SK-N-SH treated with all-trans-retinoic acid at 6 μM for 48 hours (cell line): ENCODE data around the gene DNAJB2.

Source experiments
- ATAC-seq: fragments of 200-7000 bp; cut with Tn5 transposase; 3 replicates; pipeline ENCODE4 v1.9.1; 2020; ENCODE audit warnings: mild to moderate bottlenecking, moderate library complexity
- ARNTL ChIP-seq: fragments of 450-650 bp; formaldehyde crosslinking; IDR thresholded peaks from 2 replicates; pipeline ENCODE4 v1.5.0; 2020; ENCODE audit warnings: low read depth, mild to moderate bottlenecking, moderate library complexity, borderline replicate concordance
- BACH2 ChIP-seq: fragments of 250-450 bp; sonication (Bioruptor Pico); IDR thresholded peaks from 2 replicates; pipeline ENCODE4 v1.9.0; 2021; ENCODE audit warnings: mild to moderate bottlenecking, borderline replicate concordance
- CSDC2 ChIP-seq: fragments of 250-450 bp; sonication (Bioruptor Pico); IDR thresholded peaks from 2 replicates; pipeline ENCODE4 v1.5.0; 2020; ENCODE audit warnings: mild to moderate bottlenecking, moderate library complexity
- ESRRG ChIP-seq: fragments of 250-450 bp; sonication (Bioruptor Pico); IDR thresholded peaks from 2 replicates; pipeline ENCODE4 v1.6.1; 2021; ENCODE audit warnings: mild to moderate bottlenecking
- GLIS3 ChIP-seq: fragments of 250-450 bp; sonication (Bioruptor Pico); IDR thresholded peaks from 2 replicates; pipeline ENCODE4 v1.5.0; 2020; ENCODE audit warnings: mild to moderate bottlenecking, moderate library complexity
- ISL1 ChIP-seq: fragments of 250-450 bp; sonication (Bioruptor Pico); IDR thresholded peaks from 2 replicates; pipeline ENCODE4 v2.1.2; 2022; ENCODE audit warnings: mild to moderate bottlenecking, moderate library complexity
- OSR1 ChIP-seq: fragments of 250-450 bp; sonication (Bioruptor Pico); IDR thresholded peaks from 2 replicates; pipeline ENCODE4 v1.8.0; 2022; ENCODE audit warnings: moderate library complexity, mild to moderate bottlenecking, inconsistent platforms
- PPARA ChIP-seq: fragments of 250-450 bp; sonication (Bioruptor Pico); IDR thresholded peaks from 2 replicates; pipeline ENCODE4 v1.5.0; 2020; ENCODE audit warnings: mild to moderate bottlenecking, borderline replicate concordance
- RARB ChIP-seq: fragments of 250-450 bp; sonication (Bioruptor Pico); IDR thresholded peaks from 2 replicates; pipeline ENCODE4 v1.8.0; 2021; ENCODE audit warnings: mild to moderate bottlenecking, moderate library complexity
- SNAI2 ChIP-seq: fragments of 250-450 bp; sonication (Bioruptor Pico); IDR thresholded peaks from 2 replicates; pipeline ENCODE4 v1.5.0; 2020; ENCODE audit warnings: mild to moderate bottlenecking, moderate library complexity
- TCF4 ChIP-seq: fragments of 250-450 bp; sonication (Bioruptor Pico); IDR thresholded peaks from 2 replicates; pipeline ENCODE4 v1.8.0; 2021; ENCODE audit warnings: mild to moderate bottlenecking, moderate library complexity, borderline replicate concordance
- TOX ChIP-seq: fragments of 250-450 bp; sonication (Bioruptor Pico); IDR thresholded peaks from 2 replicates; pipeline ENCODE4 v1.8.0; 2021; ENCODE audit warnings: mild to moderate bottlenecking, moderate library complexity, borderline replicate concordance
- ZC3H10 ChIP-seq: fragments of 250-450 bp; sonication (Bioruptor Pico); IDR thresholded peaks from 2 replicates; pipeline ENCODE4 v1.5.1; 2021; ENCODE audit warnings: mild to moderate bottlenecking, moderate library complexity
- ZFP3 ChIP-seq: fragments of 250-450 bp; sonication (Bioruptor Pico); IDR thresholded peaks from 2 replicates; pipeline ENCODE4 v1.5.0; 2020; ENCODE audit warnings: mild to moderate bottlenecking, moderate library complexity
- ZFP30 ChIP-seq: fragments of 450-650 bp; formaldehyde crosslinking; IDR thresholded peaks from 2 replicates; pipeline ENCODE4 v1.5.0; 2022; ENCODE audit warnings: mild to moderate bottlenecking, moderate library complexity
- ZNF565 ChIP-seq: fragments of 450-650 bp; formaldehyde crosslinking; conservative IDR thresholded peaks from 2 replicates; pipeline ENCODE4 v1.5.0; 2020; ENCODE audit warnings: low read depth, mild to moderate bottlenecking, moderate library complexity
- ZNF70 ChIP-seq: fragments of 450-650 bp; formaldehyde crosslinking; IDR thresholded peaks from 2 replicates; pipeline ENCODE4 v1.5.0; 2020; ENCODE audit warnings: mild to moderate bottlenecking, moderate library complexity
- TF ChIP-seq, protein P1 (sequence below): fragments of 250-450 bp; sonication (Bioruptor Pico); IDR thresholded peaks from 2 replicates; pipeline ENCODE4 v1.5.1; 2021; ENCODE audit warnings: mild to moderate bottlenecking, moderate library complexity
- TF ChIP-seq, protein P2 (sequence below): fragments of 250-450 bp; sonication (Bioruptor Pico); IDR thresholded peaks from 2 replicates; pipeline ENCODE4 v1.5.0; 2020; ENCODE audit warnings: mild to moderate bottlenecking, moderate library complexity
- TF ChIP-seq, protein P3 (sequence below): fragments of 250-450 bp; sonication (Bioruptor Pico); IDR thresholded peaks from 2 replicates; pipeline ENCODE4 v1.8.0; 2021; ENCODE audit warnings: low read depth, mild to moderate bottlenecking, moderate library complexity, borderline replicate concordance
- TF ChIP-seq, protein P4 (sequence below): fragments of 250-450 bp; sonication (Bioruptor Pico); IDR thresholded peaks from 2 replicates; pipeline ENCODE4 v1.5.1; 2020; ENCODE audit warnings: low read depth, mild to moderate bottlenecking, moderate library complexity
- TF ChIP-seq, protein P5 (sequence below): fragments of 250-450 bp; sonication (Bioruptor Pico); IDR thresholded peaks from 2 replicates; pipeline ENCODE4 v1.8.0; 2020; ENCODE audit warnings: mild to moderate bottlenecking, moderate library complexity, borderline replicate concordance

Gene DNAJB2

DNA sequence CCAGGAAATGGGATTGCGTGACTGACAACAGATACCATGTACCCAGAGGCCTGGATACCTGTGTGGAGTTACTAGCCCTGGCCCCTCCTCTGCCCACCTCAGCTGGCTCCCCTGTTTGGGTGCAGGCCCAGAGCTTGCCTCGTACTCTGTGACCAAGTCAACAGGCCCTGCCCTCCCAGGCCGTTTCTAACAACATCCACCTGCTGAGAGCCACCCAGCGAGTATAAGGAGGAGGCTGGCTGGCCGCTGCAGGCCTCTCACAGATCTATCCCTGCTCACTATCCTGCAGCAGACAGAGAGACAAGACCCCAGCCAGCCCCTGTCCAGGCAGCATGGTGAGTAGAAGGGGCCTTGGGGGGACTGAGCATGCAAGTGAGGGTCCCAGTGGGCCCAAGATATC is 12.9 kb upstream of the DNAJB2 start (continued):
- TF ChIP-seq RARB (CRISPR knock-in tag) (no peak), PPARA (CRISPR knock-in tag) (no peak), ZNF70 (CRISPR knock-in tag) (no peak), ZFP3 (CRISPR knock-in tag) (no peak), CSDC2 (no peak), BACH2 (CRISPR knock-in tag) (no peak), ISL1 (CRISPR knock-in tag) (no peak), TOX (CRISPR knock-in tag) (no peak)
- TF ChIP-seq, protein P1, sequence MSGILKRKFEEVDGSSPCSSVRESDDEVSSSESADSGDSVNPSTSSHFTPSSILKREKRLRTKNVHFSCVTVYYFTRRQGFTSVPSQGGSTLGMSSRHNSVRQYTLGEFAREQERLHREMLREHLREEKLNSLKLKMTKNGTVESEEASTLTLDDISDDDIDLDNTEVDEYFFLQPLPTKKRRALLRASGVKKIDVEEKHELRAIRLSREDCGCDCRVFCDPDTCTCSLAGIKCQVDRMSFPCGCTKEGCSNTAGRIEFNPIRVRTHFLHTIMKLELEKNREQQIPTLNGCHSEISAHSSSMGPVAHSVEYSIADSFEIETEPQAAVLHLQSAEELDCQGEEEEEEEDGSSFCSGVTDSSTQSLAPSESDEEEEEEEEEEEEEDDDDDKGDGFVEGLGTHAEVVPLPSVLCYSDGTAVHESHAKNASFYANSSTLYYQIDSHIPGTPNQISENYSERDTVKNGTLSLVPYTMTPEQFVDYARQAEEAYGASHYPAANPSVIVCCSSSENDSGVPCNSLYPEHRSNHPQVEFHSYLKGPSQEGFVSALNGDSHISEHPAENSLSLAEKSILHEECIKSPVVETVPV (CRISPR knock-in tag), result no peak
- TF ChIP-seq, protein P2, sequence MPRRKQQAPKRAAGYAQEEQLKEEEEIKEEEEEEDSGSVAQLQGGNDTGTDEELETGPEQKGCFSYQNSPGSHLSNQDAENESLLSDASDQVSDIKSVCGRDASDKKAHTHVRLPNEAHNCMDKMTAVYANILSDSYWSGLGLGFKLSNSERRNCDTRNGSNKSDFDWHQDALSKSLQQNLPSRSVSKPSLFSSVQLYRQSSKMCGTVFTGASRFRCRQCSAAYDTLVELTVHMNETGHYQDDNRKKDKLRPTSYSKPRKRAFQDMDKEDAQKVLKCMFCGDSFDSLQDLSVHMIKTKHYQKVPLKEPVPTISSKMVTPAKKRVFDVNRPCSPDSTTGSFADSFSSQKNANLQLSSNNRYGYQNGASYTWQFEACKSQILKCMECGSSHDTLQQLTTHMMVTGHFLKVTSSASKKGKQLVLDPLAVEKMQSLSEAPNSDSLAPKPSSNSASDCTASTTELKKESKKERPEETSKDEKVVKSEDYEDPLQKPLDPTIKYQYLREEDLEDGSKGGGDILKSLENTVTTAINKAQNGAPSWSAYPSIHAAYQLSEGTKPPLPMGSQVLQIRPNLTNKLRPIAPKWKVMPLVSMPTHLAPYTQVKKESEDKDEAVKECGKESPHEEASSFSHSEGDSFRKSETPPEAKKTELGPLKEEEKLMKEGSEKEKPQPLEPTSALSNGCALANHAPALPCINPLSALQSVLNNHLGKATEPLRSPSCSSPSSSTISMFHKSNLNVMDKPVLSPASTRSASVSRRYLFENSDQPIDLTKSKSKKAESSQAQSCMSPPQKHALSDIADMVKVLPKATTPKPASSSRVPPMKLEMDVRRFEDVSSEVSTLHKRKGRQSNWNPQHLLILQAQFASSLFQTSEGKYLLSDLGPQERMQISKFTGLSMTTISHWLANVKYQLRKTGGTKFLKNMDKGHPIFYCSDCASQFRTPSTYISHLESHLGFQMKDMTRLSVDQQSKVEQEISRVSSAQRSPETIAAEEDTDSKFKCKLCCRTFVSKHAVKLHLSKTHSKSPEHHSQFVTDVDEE, result no peak

DNA sequence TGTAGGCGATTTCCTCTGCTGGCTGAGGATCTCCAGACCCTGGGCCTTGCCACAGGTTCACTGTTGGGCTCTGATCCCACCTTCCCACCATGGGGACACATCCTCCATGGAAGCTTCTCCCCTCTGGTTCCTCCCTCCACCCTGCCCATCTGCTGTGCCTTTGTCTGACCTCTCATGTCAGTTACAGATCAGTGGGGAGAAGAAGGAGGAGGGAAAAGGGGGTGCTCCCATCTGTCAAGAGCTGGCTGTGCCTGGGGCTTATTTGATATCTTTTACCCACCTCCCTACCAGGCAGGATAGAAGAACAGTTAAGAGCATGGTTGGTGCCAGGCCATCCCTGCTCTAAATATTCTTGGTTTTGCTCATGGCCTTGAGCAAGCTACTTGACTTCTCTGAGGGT is 12.3 kb upstream of the DNAJB2 start:
- TF ChIP-seq ZC3H10 (CRISPR knock-in tag) (no peak), GLIS3 (CRISPR knock-in tag) (no peak), ZNF565 (CRISPR knock-in tag) (no peak), BACH2 (CRISPR knock-in tag) (no peak), CSDC2 (no peak), RARB (CRISPR knock-in tag) (no peak), SNAI2 (CRISPR knock-in tag) (no peak), ZNF70 (CRISPR knock-in tag) (no peak), OSR1 (no peak), TOX (CRISPR knock-in tag) (no peak), TCF4 (CRISPR knock-in tag) (no peak), ZFP30 (CRISPR knock-in tag) (no peak), ARNTL (no peak), ZFP3 (CRISPR knock-in tag) (no peak), ESRRG (CRISPR knock-in tag) (no peak), PPARA (CRISPR knock-in tag) (no peak)
- TF ChIP-seq, protein P3, sequence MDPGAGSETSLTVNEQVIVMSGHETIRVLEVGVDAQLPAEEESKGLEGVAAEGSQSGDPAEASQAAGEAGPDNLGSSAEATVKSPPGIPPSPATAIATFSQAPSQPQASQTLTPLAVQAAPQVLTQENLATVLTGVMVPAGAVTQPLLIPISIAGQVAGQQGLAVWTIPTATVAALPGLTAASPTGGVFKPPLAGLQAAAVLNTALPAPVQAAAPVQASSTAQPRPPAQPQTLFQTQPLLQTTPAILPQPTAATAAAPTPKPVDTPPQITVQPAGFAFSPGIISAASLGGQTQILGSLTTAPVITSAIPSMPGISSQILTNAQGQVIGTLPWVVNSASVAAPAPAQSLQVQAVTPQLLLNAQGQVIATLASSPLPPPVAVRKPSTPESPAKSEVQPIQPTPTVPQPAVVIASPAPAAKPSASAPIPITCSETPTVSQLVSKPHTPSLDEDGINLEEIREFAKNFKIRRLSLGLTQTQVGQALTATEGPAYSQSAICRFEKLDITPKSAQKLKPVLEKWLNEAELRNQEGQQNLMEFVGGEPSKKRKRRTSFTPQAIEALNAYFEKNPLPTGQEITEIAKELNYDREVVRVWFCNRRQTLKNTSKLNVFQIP, result no peak
- TF ChIP-seq, protein P4, sequence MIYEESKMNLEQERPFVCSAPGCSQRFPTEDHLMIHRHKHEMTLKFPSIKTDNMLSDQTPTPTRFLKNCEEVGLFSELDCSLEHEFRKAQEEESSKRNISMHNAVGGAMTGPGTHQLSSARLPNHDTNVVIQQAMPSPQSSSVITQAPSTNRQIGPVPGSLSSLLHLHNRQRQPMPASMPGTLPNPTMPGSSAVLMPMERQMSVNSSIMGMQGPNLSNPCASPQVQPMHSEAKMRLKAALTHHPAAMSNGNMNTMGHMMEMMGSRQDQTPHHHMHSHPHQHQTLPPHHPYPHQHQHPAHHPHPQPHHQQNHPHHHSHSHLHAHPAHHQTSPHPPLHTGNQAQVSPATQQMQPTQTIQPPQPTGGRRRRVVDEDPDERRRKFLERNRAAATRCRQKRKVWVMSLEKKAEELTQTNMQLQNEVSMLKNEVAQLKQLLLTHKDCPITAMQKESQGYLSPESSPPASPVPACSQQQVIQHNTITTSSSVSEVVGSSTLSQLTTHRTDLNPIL, result no peak
- TF ChIP-seq, protein P2, result no peak
- TF ChIP-seq, protein P5, sequence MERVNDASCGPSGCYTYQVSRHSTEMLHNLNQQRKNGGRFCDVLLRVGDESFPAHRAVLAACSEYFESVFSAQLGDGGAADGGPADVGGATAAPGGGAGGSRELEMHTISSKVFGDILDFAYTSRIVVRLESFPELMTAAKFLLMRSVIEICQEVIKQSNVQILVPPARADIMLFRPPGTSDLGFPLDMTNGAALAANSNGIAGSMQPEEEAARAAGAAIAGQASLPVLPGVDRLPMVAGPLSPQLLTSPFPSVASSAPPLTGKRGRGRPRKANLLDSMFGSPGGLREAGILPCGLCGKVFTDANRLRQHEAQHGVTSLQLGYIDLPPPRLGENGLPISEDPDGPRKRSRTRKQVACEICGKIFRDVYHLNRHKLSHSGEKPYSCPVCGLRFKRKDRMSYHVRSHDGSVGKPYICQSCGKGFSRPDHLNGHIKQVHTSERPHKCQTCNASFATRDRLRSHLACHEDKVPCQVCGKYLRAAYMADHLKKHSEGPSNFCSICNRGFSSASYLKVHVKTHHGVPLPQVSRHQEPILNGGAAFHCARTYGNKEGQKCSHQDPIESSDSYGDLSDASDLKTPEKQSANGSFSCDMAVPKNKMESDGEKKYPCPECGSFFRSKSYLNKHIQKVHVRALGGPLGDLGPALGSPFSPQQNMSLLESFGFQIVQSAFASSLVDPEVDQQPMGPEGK (CRISPR knock-in tag), result no peak

More for the DNA sequence above, 12.3 kb upstream of the DNAJB2 start:
- ATAC-seq, result no peak
